Hematopoietic multipotent progenitor cell treated with erythropoietin and hydrocortisone succinate and interleukin-3 and kit ligand, for 6 days (in vitro differentiated cells): ENCODE data around the gene TBX4.

Source experiments
- DNase-seq: peaks from one replicate; pipeline ENCODE4 v3.0.0-alpha.2; 2015

The TBX4 gene

GRCh38 chr17:61467416-61468262 is 15.4 kb downstream of the TBX4 start:
- DNase-seq = no peak

DNA sequence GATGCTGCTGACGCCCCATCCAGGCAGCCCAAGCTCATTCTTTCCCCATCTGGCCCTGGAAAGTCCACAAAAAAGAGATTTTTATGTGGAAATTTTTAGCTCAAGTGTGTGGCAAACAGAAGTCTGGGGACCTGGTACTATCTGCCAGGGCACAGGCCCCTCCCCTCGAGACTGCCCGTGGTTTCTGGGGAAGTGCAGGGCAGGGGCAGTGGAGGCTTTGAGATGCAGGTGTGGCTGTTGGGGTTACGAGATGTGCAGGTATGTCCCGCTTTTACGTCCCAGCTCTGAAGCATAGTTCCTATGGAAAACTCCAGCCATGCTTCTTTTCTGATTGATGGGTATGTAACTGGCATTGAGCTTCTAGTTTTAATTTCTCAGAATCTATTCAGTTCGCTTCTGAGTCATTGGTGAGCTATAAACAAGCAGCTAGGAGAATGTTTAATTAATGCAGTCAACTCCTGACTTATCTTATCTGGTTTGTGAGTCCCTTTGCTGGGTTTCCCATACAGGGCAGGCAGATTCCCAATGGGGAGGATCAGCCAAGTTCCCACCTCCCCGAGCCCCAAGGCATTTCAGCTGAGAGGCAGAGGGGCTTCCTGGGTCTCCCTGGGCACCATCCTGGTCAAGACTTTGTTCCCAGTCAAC is 16.2 kb downstream of the TBX4 start:
- DNase-seq = no peak

GRCh38 chr17:61469474-61469873 is 17.3 kb downstream of the TBX4 start:
- no peak for DNase-seq

- DNase-seq = no peak
Measured at GRCh38 chr17:61469949-61470348, 17.7 kb downstream of the TBX4 start.

GRCh38 chr17:61470530-61471136 is 18.4 kb downstream of the TBX4 start:
- no peak for DNase-seq

- DNase-seq = no peak
Measured at GRCh38 chr17:61474235-61474927, 22.2 kb downstream of the TBX4 start.

- DNase-seq = no peak
Measured at GRCh38 chr17:61474934-61475333, 22.7 kb downstream of the TBX4 start.

- no peak for DNase-seq
Measured at GRCh38 chr17:61475726-61476125, 23.5 kb downstream of the TBX4 start.

GRCh38 chr17:61476476-61477203 is 24.4 kb downstream of the TBX4 start:
- no peak for DNase-seq

DNA sequence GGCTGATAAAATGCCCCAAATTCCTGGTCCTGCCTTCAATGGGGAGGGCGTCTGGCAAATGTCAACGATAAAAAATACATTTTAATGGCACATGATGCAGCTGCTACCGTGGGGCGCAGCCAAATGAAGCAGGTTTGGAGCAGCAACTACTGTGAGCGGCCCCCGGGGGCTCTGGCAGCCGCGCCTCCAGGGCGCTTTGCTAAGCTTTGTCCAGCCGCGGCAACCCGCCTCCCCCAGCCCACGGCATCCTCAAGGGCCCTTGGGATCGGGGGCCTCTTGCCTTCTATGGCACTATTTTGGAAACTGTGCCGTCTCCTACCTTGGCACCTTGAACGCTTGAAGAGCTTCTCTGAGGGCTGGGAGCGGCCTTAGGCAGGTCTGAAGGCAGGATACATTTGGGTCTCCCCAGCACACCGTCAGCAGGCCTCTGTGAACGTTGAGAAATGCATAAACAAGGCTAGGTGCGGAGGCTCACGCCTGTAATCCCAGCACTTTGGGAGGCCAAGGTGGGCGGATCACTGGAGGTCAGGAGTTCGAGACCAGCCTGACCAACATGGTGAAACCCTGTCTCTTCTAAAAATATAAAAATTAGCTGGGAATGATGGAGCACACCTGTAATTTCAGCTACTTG is 25.1 kb downstream of the TBX4 start:
- no peak for DNase-seq

GRCh38 chr17:61478026-61478789 is 26.0 kb downstream of the TBX4 start:
- DNase-seq = no peak

- DNase-seq = no peak
Measured at GRCh38 chr17:61478790-61479492, 26.7 kb downstream of the TBX4 start.

- DNase-seq = no peak
Measured at GRCh38 chr17:61479493-61480413, 27.5 kb downstream of the TBX4 start.

- no peak for DNase-seq
Measured at GRCh38 chr17:61480414-61480807, 28.2 kb downstream of the TBX4 start.

DNA sequence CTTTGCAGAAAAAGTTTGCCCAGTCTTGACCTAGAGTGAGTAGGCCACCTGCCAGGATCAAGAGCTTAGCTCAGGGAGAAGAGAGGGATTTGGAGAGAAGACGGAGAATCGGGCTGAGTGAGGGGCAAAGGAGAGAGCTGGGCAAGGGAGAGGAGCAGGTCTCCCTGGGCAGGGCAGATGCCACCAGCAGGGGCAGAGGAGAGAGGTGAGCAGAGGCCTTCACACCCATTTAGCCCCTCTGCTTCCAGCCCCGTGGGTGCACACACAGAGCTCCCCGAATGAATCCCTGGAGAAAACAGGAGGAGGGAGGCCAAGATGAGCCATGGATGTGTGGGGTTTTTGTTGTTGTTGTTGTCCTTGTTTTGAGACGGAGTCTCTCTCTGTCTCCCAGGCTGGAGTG is 29.2 kb downstream of the TBX4 start:
- no peak for DNase-seq

- DNase-seq = no peak
Measured at GRCh38 chr17:61482467-61482866, 30.2 kb downstream of the TBX4 start.

- no peak for DNase-seq
Measured at GRCh38 chr17:61483778-61484116, 31.5 kb downstream of the TBX4 start.

GRCh38 chr17:61484174-61484573 is 32.0 kb downstream of the TBX4 start:
- DNase-seq = no peak

DNA sequence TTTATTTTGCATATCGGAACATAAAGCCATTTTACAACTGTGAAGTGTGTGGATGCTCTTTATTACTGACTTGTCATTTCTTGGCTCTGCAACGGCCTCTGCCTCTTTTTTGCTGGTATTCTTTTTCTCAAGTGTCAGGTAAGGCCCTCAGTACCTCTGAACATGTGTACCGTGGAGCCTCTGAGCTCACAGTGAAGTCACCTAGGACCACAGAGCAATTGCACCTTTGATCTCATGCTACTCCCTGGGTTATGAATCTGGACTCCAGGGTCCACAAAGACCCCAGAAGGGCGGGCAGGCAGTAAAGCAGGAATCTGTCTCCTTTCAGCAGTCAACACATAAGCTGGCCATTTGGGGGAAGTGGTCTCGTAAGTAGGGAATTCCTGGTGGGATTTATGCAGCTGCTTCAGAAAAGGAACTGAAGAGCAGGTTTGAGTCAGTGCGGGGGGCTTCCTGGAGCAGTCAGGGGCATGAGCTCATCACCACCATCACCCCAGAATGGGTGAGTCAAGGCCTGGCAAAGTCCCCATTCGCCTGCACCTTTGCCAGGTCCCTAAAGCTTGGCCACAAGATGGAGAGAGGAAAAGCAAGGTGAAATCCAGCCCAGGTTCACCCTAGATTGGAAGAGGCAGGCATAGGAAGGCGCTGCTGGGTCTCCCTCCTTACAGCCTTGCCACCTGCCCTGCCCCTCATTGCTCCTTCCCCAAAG is 33.0 kb downstream of the TBX4 start:
- DNase-seq = no peak
